ENCODE data around the gene LMBR1.

GRCh38 chr7:156935250-156935649, 42.3 kb upstream of the LMBR1 start:
- TF ChIP-seq GTF2F1 (IDR thresholded peaks at IDR 0.05; ENCODE audit: low read length) (no peak), CTCF (CRISPR knock-in tag; IDR thresholded peaks at IDR 0.05) (no peak), CEBPG (CRISPR knock-in tag; IDR thresholded peaks at IDR 0.05) (no peak), MYNN (CRISPR knock-in tag; IDR thresholded peaks at IDR 0.05; ENCODE audit: low read depth) (no peak), ZBTB14 (CRISPR knock-in tag; IDR thresholded peaks at IDR 0.05) (no peak), HDAC6 (IDR thresholded peaks at IDR 0.05; ENCODE audit: low read depth, low read length) (no peak), NR2C2 (CRISPR knock-in tag; IDR thresholded peaks at IDR 0.05; ENCODE audit: borderline replicate concordance) (no peak), TAF1 (CRISPR knock-in tag; IDR thresholded peaks at IDR 0.05) (no peak)

Data from HepG2 (cell line).